ENCODE results near the gene LEPROT. TPM values are rescaled to one million over a fixed set of nuclear protein-coding genes. Genes with fewer than 3 reads are reported as not detected.

LEPROT gene
- total RNA-seq, 4 donors from 2014 or later: 54.5 to 73.3 (median 66.7) TPM

GRCh38 chr1:65416767-65417166, 3.7 kb upstream of the LEPROT start:
- no peaks in the 10 kb centered on the region for H3K36me3 ChIP-seq
- H3K4me1 ChIP-seq: peaks cover 0 to 13% (median 12%) of the 10 kb centered on the region in 4 donors
- intact Hi-C loops (cut with DNase I): no loop called here
- DNase-seq (ENCODE audit: extremely low spot score): no peak
- no peaks in the 10 kb centered on the region for H3K27me3 ChIP-seq
- no peak overlapping the region for H3K4me3 ChIP-seq
- H3K27ac ChIP-seq (replicated peaks in 1 of 4): no peak overlapping the region
- TF ChIP-seq POLR2AphosphoS5 (IDR thresholded peaks at IDR 0.05): no peak
- WGBS: 79% methylated on average over 1 of the region's 1 CpG
- H3K9me3 ChIP-seq: no peaks in the 10 kb centered on the region

GRCh38 chr1:65417729-65418128, 2.7 kb upstream of the LEPROT start:
- H3K4me3 ChIP-seq: no peak overlapping the region
- TF ChIP-seq POLR2AphosphoS5 (IDR thresholded peaks at IDR 0.05): no peak
- TF ChIP-seq POLR2A (IDR thresholded peaks at IDR 0.05; ENCODE audit: low read depth): no peak
- no peak for TF ChIP-seq EP300 (IDR thresholded peaks at IDR 0.05)
- no peak for TF ChIP-seq CTCF (IDR thresholded peaks at IDR 0.05)
- intact Hi-C loops (cut with DNase I): no loop called here
- no peaks in the 10 kb centered on the region for H3K27me3 ChIP-seq
- peaks cover 7 to 22% (median 21%) of the 10 kb centered on the region in 4 donors for H3K4me1 ChIP-seq
- DNase-seq (ENCODE audit: extremely low spot score): no peak
- no peaks in the 10 kb centered on the region for H3K9me3 ChIP-seq
- H3K27ac ChIP-seq (replicated peaks in 1 of 4): no peak overlapping the region
- 83% methylated on average over 2 of the region's 2 CpGs for WGBS
- no peaks in the 10 kb centered on the region for H3K36me3 ChIP-seq

- intact Hi-C loops (cut with DNase I): no loop called here
- H3K27ac ChIP-seq (replicated peaks in 1 of 4): peak overlapping the region; percentile 88 to 99 (median 96)
- no peak for DNase-seq (ENCODE audit: extremely low spot score)
- 91% methylated on average over 4 of the region's 4 CpGs for WGBS
- peaks cover 9 to 31% (median 31%) of the 10 kb centered on the region in 4 donors for H3K4me1 ChIP-seq
- H3K9me3 ChIP-seq: no peaks in the 10 kb centered on the region
- no peaks in the 10 kb centered on the region for H3K27me3 ChIP-seq
- TF ChIP-seq CTCF (IDR thresholded peaks at IDR 0.05) (no peak), POLR2A (IDR thresholded peaks at IDR 0.05; ENCODE audit: low read depth) (no peak), POLR2AphosphoS5 (IDR thresholded peaks at IDR 0.05) (no peak), EP300 (IDR thresholded peaks at IDR 0.05) (no peak)
- no peaks in the 10 kb centered on the region for H3K36me3 ChIP-seq
- H3K4me3 ChIP-seq: no peak overlapping the region
Measured at GRCh38 chr1:65418522-65419185, 1.8 kb upstream of the LEPROT start.

- H3K36me3 ChIP-seq: no peaks in the 10 kb centered on the region
- DNase-seq (ENCODE audit: extremely low spot score): peak; percentile 99
Measured at GRCh38 chr1:65419681-65420589, 533 bp upstream of the LEPROT start.

GRCh38 chr1:65421351-65422025, 1.0 kb downstream of the LEPROT start:
- H3K9me3 ChIP-seq: no peaks in the 10 kb centered on the region
- H3K27ac ChIP-seq (replicated peaks in 1 of 4): peak overlapping the region; percentile 94 to 99 (median 98)
- H3K27me3 ChIP-seq: no peaks in the 10 kb centered on the region
- peaks cover 14 to 57% (median 50%) of the 10 kb centered on the region in 4 donors for H3K4me1 ChIP-seq
- TF ChIP-seq EP300 (IDR thresholded peaks at IDR 0.05) (no peak), CTCF (IDR thresholded peaks at IDR 0.05) (no peak), POLR2AphosphoS5 (IDR thresholded peaks at IDR 0.05) (no peak), POLR2A (IDR thresholded peaks at IDR 0.05; ENCODE audit: low read depth) (no peak)
- H3K36me3 ChIP-seq: peaks cover 6 to 12% (median 10%) of the 10 kb centered on the region in 4 donors
- DNase-seq (ENCODE audit: extremely low spot score): no peak
- H3K4me3 ChIP-seq: peak overlapping the region; percentile 82 to 93 (median 88)
- 3% methylated on average over 13 of the region's 13 CpGs for WGBS
- intact Hi-C loops (cut with DNase I): loop anchor here (5.0 to 10.0 kb wide), 2 partner anchors 167 to 269 kb away; no protein-coding TSS in a partner anchor

More at GRCh38 chr1:65419681-65420589, 533 bp upstream of the LEPROT start:
- peak; percentile 20 to 40 for TF ChIP-seq POLR2AphosphoS5 (IDR thresholded peaks at IDR 0.05)
- no peak for TF ChIP-seq EP300 (IDR thresholded peaks at IDR 0.05)
- Histone ChIP-seq H3K4me3 (peak overlapping the region; percentile 82 to 93 (median 88)), H3K9me3 (no peaks in the 10 kb centered on the region), H3K4me1 (peaks cover 14 to 43% (median 39%) of the 10 kb centered on the region in 4 donors), H3K27ac (replicated peaks in 1 of 4) (peak overlapping the region; percentile 94 to 99 (median 98)), H3K27me3 (no peaks in the 10 kb centered on the region)
- intact Hi-C loops (cut with DNase I): loop anchor here (5.0 to 10.0 kb wide), 2 partner anchors 165 to 268 kb away; no protein-coding TSS in a partner anchor
- WGBS: 0% methylated on average over 22 of the region's 52 CpGs
